Karpas-422 (cell line): ENCODE results near the gene PLCB3. TPM values are rescaled to one million over a fixed set of nuclear protein-coding genes. Genes with fewer than 3 reads are reported as not detected.

Experiments used
- DNase-seq: peaks from one replicate; pipeline ENCODE4 v3.0.0-alpha.2; 2015
- H2AFZ ChIP-seq: fragments of 200-600 bp; sonication (generic); 2 replicates; pipeline ENCODE4 v1.6.1; 2014; ENCODE audit warnings: antibody characterized with exemption, low read length, mixed read lengths
- H3K27ac ChIP-seq: fragments of 200-600 bp; sonication (generic); 2 replicates; pipeline ENCODE4 v1.5.1; 2014; ENCODE audit warnings: mild to moderate bottlenecking, low read length, moderate library complexity
- H3K27me3 ChIP-seq: fragments of 200-600 bp; sonication (generic); 2 replicates; pipeline ENCODE4 v1.6.1; 2014; ENCODE audit warnings: low read length, mixed read lengths
- H3K36me3 ChIP-seq: fragments of 200-600 bp; sonication (generic); 2 replicates; pipeline ENCODE4 v1.6.1; 2014; ENCODE audit warnings: low read length, mixed read lengths; ENCODE audit not compliant: insufficient read depth
- H3K4me1 ChIP-seq: fragments of 200-600 bp; sonication (generic); 2 replicates; pipeline ENCODE4 v1.6.1; 2014; ENCODE audit warnings: mild to moderate bottlenecking, low read length, mixed read lengths
- H3K4me2 ChIP-seq: fragments of 200-600 bp; sonication (generic); 2 replicates; pipeline ENCODE4 v1.6.1; 2014; ENCODE audit warnings: low read length, low read depth, mild to moderate bottlenecking; ENCODE audit not compliant: poor library complexity, severe bottlenecking
- H3K4me3 ChIP-seq: fragments of 200-600 bp; sonication (generic); 2 replicates; pipeline ENCODE4 v1.5.1; 2014; ENCODE audit warnings: mild to moderate bottlenecking, antibody characterized with exemption, low read length, mixed read lengths
- H3K79me2 ChIP-seq: fragments of 200-600 bp; sonication (generic); 2 replicates; pipeline ENCODE4 v1.6.1; 2014; ENCODE audit warnings: mild to moderate bottlenecking, low read length, mixed read lengths
- H3K9ac ChIP-seq: fragments of 200-600 bp; sonication (generic); 2 replicates; pipeline ENCODE4 v1.6.0; 2014; ENCODE audit warnings: low read length
- H3K9me2 ChIP-seq: fragments of 200-600 bp; sonication (generic), shearing (Covaris generic); replicated peaks from 2 replicates; pipeline ENCODE4 v1.6.0; 2014; ENCODE audit warnings: mild to moderate bottlenecking, low read length, moderate library complexity; ENCODE audit not compliant: insufficient read depth
- H3K9me3 ChIP-seq: fragments of 300-700, 200-600 bp; sonication (generic); 2 replicates; pipeline ENCODE4 v1.6.1; 2014; ENCODE audit warnings: low read length, mixed read lengths
- H4K20me1 ChIP-seq: fragments of 200-600 bp; sonication (generic); 2 replicates; pipeline ENCODE4 v1.6.1; 2014; ENCODE audit warnings: mild to moderate bottlenecking, antibody characterized with exemption, low read length, low read depth; ENCODE audit not compliant: insufficient read depth
- total RNA-seq: library from RNA; depleted of rRNA; stranded (reverse); fragments of >200 nt; shearing (Covaris generic); gene quantifications from 2 replicates; pipeline ENCODE4 v1.2.3, GENCODE V29; 2014; ENCODE audit warnings: low replicate concordance

PLCB3 gene
- total RNA-seq, 1 experiment from 2014 or later = 5.7 TPM

DNA sequence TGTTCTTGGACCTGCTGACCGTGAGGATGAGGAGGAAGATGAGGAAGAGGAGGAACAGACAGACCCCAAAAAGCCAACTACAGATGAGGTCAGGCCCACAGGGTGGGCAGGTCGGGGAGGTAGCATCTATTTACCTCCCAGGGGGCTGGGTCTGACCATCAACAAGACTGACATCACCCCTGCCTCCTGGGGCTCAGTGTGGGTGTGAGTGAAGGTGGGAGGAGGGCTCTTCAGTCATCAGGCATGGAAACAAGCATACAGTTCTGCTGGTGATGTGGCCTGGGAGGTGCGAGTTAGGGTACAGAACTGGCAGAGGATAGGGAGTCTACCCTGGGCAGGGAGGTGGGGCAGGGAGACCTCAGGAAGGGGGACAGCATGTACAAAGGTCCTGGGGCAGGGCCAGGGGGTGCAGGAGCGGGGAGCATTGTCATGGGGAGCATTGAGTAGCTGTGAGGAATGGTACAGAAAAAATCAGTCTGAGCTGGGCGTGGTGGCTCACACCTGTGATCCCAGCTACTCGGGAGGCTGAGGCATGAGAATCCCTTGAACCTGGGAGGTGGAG, 8.9 kb downstream of the PLCB3 start:
- H3K27me3 ChIP-seq = no peaks in the 10 kb centered on the region
- peaks cover 3% of the 10 kb centered on the region for H3K4me1 ChIP-seq
- H3K27ac ChIP-seq = no peak overlapping the region
- H3K79me2 ChIP-seq = no peaks in the 10 kb centered on the region
- H3K4me2 ChIP-seq = no peak overlapping the region
- no peak overlapping the region for H2AFZ ChIP-seq
- H3K4me3 ChIP-seq = no peak overlapping the region
- no peaks in the 10 kb centered on the region for H3K9me3 ChIP-seq
- no peaks in the 10 kb centered on the region for H3K9me2 ChIP-seq
- no peaks in the 10 kb centered on the region for H3K36me3 ChIP-seq
- H4K20me1 ChIP-seq = no peaks in the 10 kb centered on the region
- DNase-seq = no peak
- H3K9ac ChIP-seq = no peak overlapping the region

DNA sequence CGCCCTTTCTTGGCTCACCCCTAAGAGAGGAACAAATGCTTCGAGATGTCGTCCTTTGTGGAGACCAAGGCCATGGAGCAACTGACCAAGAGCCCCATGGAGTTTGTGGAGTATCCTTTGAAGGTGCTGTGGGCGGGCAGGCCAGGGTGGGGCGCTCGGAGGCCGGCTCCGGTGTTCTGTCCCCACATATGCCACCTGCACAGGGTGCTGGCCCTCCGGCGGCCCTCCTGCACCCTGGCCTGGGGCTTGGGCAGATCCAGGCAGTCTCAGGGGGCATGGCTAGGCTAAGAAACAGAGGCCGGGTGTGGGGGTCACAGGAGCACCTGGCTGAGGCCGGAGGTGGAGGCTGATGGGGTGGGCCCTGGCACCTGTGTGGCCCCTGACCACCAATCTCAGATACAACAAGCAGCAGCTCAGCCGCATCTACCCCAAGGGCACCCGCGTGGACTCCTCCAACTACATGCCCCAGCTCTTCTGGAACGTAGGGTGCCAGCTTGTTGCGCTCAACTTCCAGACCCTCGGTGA, 10.3 kb downstream of the PLCB3 start:
- no peak overlapping the region for H2AFZ ChIP-seq
- H3K4me3 ChIP-seq = no peak overlapping the region
- H3K9me3 ChIP-seq = no peaks in the 10 kb centered on the region
- H3K79me2 ChIP-seq = no peaks in the 10 kb centered on the region
- H3K9ac ChIP-seq = no peak overlapping the region
- H3K4me2 ChIP-seq = no peak overlapping the region
- no peaks in the 10 kb centered on the region for H3K36me3 ChIP-seq
- DNase-seq = no peak
- no peaks in the 10 kb centered on the region for H3K9me2 ChIP-seq
- H3K27me3 ChIP-seq = no peaks in the 10 kb centered on the region
- no peaks in the 10 kb centered on the region for H4K20me1 ChIP-seq
- peaks cover 9% of the 10 kb centered on the region for H3K4me1 ChIP-seq
- H3K27ac ChIP-seq = no peak overlapping the region

DNA sequence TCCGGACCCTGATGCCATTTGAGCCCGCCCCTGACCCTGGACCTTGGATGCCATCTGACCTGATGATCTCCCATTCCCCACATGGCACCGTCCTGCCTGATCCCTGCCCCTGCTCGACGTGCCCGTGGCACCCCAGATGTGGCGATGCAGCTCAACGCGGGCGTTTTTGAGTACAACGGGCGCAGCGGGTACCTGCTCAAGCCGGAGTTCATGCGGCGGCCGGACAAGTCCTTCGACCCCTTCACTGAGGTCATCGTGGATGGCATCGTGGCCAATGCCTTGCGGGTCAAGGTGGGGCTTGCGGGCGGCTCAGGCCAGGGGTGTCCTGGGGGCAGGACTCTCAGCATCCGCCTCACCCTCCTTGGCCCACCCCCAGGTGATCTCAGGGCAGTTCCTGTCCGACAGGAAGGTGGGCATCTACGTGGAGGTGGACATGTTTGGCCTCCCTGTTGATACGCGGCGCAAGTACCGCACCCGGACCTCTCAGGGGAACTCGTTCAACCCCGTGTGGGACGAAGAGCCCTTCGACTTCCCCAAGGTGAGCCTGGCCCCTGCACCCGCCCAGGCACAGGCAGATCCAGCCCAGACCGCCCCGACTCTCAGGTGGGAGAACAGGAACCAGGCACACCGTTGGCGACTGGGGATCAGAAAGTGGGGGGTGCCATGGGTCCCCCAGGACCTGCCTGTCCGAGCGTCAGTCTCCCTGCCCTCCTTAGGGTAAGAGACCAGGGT, 11.1 kb downstream of the PLCB3 start:
- Histone ChIP-seq H2AFZ (no peak overlapping the region), H3K9me3 (no peaks in the 10 kb centered on the region), H3K4me3 (no peak overlapping the region), H3K79me2 (no peaks in the 10 kb centered on the region), H3K27ac (no peak overlapping the region), H3K36me3 (no peaks in the 10 kb centered on the region), H3K27me3 (no peaks in the 10 kb centered on the region), H3K4me2 (no peak overlapping the region), H3K9ac (no peak overlapping the region), H3K9me2 (no peaks in the 10 kb centered on the region), H4K20me1 (no peaks in the 10 kb centered on the region), H3K4me1 (peaks cover 9% of the 10 kb centered on the region)
- no peak for DNase-seq

DNA sequence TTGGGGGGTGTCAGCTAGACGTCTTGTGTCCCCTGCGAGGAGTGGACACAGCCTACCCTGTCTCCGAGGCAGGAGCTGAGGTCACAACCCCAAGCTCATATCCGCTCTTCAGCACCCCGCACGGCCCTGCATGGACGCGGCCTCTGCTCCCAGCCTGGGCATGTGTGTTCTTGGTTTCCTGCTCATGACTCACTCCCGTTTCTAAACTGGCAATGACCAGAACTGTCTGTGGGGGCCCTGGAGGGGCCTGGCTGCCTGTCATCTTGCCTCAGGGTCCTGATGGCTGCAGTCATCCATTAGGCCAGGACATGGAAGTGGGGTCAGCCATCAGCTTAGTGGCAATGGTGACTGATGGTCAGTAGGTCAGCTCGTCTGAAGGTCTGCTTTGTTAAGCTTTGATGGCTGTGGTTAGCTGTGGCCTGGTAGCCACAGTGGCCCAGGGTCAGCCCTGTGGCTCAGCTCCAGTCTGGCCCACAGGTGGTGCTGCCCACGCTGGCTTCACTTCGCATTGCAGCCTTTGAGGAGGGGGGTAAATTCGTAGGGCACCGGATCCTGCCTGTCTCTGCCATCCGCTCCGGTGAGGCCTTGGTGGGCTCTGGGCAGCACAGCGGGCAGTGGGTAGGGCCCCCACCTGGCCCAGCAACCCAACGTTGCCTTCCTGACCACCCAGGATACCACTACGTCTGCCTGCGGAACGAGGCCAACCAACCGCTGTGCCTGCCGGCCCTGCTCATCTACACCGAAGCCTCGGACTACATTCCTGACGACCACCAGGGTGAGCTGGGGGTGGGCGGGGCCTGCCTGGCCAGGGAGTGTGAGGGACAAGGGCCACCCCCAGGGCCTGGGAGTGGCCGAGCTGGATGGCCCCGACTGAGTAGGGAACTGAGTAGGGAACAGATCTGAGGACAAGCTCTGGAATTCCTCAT, 12.0 kb downstream of the PLCB3 start:
- Histone ChIP-seq H3K9ac (no peak overlapping the region), H3K4me2 (no peak overlapping the region), H3K9me2 (no peaks in the 10 kb centered on the region)

DNA sequence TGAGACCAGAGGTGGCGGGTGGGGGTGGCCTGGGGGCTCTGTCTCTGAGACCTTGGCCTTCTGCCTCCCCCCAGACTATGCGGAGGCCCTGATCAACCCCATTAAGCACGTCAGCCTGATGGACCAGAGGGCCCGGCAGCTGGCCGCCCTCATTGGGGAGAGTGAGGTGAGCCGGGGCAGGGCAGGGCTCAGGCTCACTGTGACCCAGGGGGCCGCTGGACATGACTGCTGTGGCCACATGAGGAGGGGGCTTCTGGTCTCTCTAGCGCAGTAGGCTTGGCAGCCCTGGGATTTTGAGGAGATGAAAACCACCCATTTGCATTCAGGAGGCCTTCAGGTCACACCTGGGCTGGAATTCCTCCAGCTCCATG, 12.6 kb downstream of the PLCB3 start:
- Histone ChIP-seq H4K20me1 (no peaks in the 10 kb centered on the region), H3K79me2 (peaks cover 6% of the 10 kb centered on the region), H3K4me2 (no peak overlapping the region), H3K9me2 (no peaks in the 10 kb centered on the region), H3K9ac (no peak overlapping the region), H3K4me1 (peaks cover 19% of the 10 kb centered on the region), H3K9me3 (no peaks in the 10 kb centered on the region), H3K36me3 (no peaks in the 10 kb centered on the region), H3K27me3 (no peaks in the 10 kb centered on the region), H3K4me3 (no peak overlapping the region), H2AFZ (no peak overlapping the region), H3K27ac (no peak overlapping the region)
- DNase-seq = no peak

More for the DNA sequence above, 12.0 kb downstream of the PLCB3 start:
- H3K4me3 ChIP-seq = no peak overlapping the region
- DNase-seq = no peak
- H3K27me3 ChIP-seq = no peaks in the 10 kb centered on the region
- H4K20me1 ChIP-seq = no peaks in the 10 kb centered on the region
- H3K9me3 ChIP-seq = no peaks in the 10 kb centered on the region
- H3K79me2 ChIP-seq = no peaks in the 10 kb centered on the region
- no peak overlapping the region for H2AFZ ChIP-seq
- H3K4me1 ChIP-seq = peaks cover 12% of the 10 kb centered on the region
- H3K36me3 ChIP-seq = no peaks in the 10 kb centered on the region
- H3K27ac ChIP-seq = no peak overlapping the region

DNA sequence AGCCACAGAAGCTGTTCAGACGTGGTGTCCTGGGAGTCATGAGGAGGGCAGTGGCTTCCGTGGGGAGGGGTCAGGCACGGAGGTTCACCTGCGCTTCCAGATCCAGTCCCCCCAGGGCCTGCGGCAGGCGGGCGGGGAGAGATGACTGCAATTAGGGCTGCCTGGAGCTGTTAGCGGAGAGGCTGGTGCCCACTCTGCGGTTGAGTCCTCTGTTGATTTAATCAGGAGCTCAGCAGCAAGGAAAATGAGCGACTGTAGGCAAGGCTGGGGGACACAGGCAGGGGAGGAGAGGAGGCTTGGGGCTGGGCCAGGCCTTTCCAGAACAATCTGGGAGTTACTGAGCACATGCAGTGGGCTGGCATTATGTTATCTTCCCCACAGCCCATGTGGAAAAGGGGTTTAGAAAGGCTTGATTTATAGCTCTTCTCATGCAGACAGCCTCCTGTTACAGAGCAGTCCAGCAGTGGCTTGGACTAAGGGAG, 13.1 kb downstream of the PLCB3 start:
- peaks cover 6% of the 10 kb centered on the region for H3K79me2 ChIP-seq
- no peaks in the 10 kb centered on the region for H3K27me3 ChIP-seq
- H4K20me1 ChIP-seq = no peaks in the 10 kb centered on the region
- DNase-seq = no peak
- peaks cover 21% of the 10 kb centered on the region for H3K4me1 ChIP-seq
- H2AFZ ChIP-seq = no peak overlapping the region
- no peak overlapping the region for H3K4me2 ChIP-seq
- H3K9me2 ChIP-seq = no peaks in the 10 kb centered on the region
- no peak overlapping the region for H3K27ac ChIP-seq
- H3K36me3 ChIP-seq = no peaks in the 10 kb centered on the region
- H3K9me3 ChIP-seq = no peaks in the 10 kb centered on the region
- H3K4me3 ChIP-seq = no peak overlapping the region
- no peak overlapping the region for H3K9ac ChIP-seq

DNA sequence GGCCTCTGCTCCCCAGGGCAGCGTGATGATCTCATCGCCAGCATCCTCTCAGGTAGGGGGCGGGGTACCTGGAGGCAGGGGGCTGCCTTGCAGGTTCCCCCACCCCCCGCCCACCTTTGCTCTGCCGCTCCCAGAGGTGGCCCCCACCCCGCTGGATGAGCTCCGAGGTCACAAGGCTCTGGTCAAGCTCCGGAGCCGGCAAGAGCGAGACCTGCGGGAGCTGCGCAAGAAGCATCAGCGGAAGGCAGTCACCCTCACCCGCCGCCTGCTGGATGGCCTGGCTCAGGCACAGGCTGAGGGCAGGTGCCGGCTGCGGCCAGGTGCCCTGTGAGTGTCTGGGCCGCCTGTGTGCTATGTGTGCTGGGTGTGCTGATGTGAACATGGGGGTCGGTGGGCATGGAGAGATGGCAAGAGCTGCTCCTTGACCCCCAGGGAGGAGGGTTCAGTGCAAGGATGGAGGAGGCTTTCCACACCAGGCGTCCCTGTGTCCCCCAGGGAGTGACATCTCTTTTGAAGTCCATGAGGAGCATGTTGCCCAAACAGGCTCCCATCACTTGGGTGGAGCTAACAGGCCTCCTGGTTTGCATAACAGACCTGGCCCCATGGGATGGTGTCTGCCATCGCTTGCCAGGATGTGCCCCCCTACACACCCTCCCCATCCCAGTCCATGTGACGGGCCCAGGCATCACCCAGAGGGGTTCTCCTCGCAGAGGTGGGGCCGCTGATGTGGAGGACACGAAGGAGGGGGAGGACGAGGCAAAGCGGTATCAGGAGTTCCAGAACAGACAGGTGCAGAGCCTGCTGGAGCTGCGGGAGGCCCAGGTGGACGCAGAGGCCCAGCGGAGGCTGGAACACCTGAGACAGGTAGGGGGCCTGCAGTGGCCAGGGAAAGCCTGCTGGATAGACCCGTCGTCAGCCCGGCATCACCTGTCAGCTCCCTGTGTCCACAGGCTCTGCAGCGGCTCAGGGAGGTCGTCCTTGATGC, 14.1 kb downstream of the PLCB3 start:
- Histone ChIP-seq H2AFZ (no peak overlapping the region), H4K20me1 (no peaks in the 10 kb centered on the region), H3K27ac (no peak overlapping the region), H3K79me2 (peaks cover 6% of the 10 kb centered on the region), H3K9me3 (no peaks in the 10 kb centered on the region), H3K4me2 (no peak overlapping the region), H3K9ac (0 out of 2 replicates have a peak overlapping the region, but pooled peaks have one; percentile 10), H3K4me1 (peaks cover 21% of the 10 kb centered on the region), H3K9me2 (no peaks in the 10 kb centered on the region), H3K4me3 (no peak overlapping the region), H3K36me3 (no peaks in the 10 kb centered on the region), H3K27me3 (no peaks in the 10 kb centered on the region)
- peak; percentile 64 for DNase-seq
